Measurements from ENCODE around the gene PRKG1. TPM values are rescaled to one million over a fixed set of nuclear protein-coding genes. Genes with fewer than 3 reads are reported as not detected.

PRKG1 gene
- total and polyA plus RNA-seq, 2 of the 4 experiments (the other 2 are of a cell fraction), result 3.5 to 18.3 TPM

- in situ Hi-C loops (cut with MboI; ENCODE audit: low sequenced_read_pairs), result no loop called here
- Histone ChIP-seq H4K20me1 (ENCODE audit: insufficient read depth, low read length) (no peaks in the 10 kb centered on the region; the same call in 1 of the 2 replicates), H2AFZ (replicated peaks; ENCODE audit: low read length, poor library complexity) (no peak overlapping the region), H2BK15ac (ENCODE audit: low read depth, low read length) (no peak overlapping the region; the same call in 2 of the 3 replicates), H3K4me2 (ENCODE audit: low read depth, low read length) (peak overlapping the region; percentile 61; the same call in 1 of the 2 replicates), H3K27me3 (ENCODE audit: control insufficient read depth, insufficient read depth, low read length) (no peaks in the 10 kb centered on the region), H3K23ac (ENCODE audit: low read depth, low read length) (no peak overlapping the region), H2BK5ac (ENCODE audit: low read depth, low read length, poor library complexity, severe bottlenecking) (peak overlapping the region; percentile 94), H3K27ac (ENCODE audit: insufficient read depth, low read length) (no peak overlapping the region), H3K18ac (ENCODE audit: low read depth, low read length) (peak overlapping the region; percentile 71; the same call in 1 of the 2 replicates), H3K9me1 (ENCODE audit: insufficient read depth, low read length) (peaks cover 2% of the 10 kb centered on the region), H4K5ac (ENCODE audit: low read depth, low read length) (peak overlapping the region; percentile 44; the same call in 1 of the 2 replicates), H4K91ac (ENCODE audit: insufficient read depth, low read depth, low read length) (peak overlapping the region; percentile 79), H2AK5ac (ENCODE audit: low read depth, low read length) (peak overlapping the region; percentile 85; the same call in 1 of the 2 replicates), H3K9me3 (ENCODE audit: control insufficient read depth, insufficient read depth, low read length) (no peaks in the 10 kb centered on the region), H3K36me3 (ENCODE audit: control insufficient read depth, insufficient read depth, low read length) (no peaks in the 10 kb centered on the region), H3K4me1 (ENCODE audit: control insufficient read depth, insufficient read depth, low read length) (peaks cover 19% of the 10 kb centered on the region; the same call in 1 of the 2 replicates), H2BK120ac (ENCODE audit: low read depth, low read length) (peak overlapping the region; percentile 92), H3K4ac (ENCODE audit: low read depth, low read length) (peak overlapping the region; percentile 84), H3K56ac (ENCODE audit: extremely low read depth, insufficient read depth, low read length) (0 out of 2 replicates have a peak overlapping the region, but pooled peaks have one; percentile 50), H3K79me1 (ENCODE audit: low read depth in 1 of 2, low read length in 2 of 2) (peaks cover 26 to 47% of the 10 kb centered on the region in 2 experiments), H3K14ac (replicated peaks; ENCODE audit: low read depth, low read length) (peak overlapping the region; percentile 92; the same call in 1 of the 2 replicates), H2BK20ac (ENCODE audit: low read depth, low read length) (peak overlapping the region; percentile 94), H3K9ac (ENCODE audit: low read depth, low read length) (no peak overlapping the region), H3K4me3 (ENCODE audit: insufficient read depth, low read depth, low read length) (peak overlapping the region; percentile 2; the same call in 1 of the 2 replicates), H2AK9ac (replicated peaks; ENCODE audit: low read depth, low read length, poor library complexity) (no peak overlapping the region), H4K8ac (ENCODE audit: low read depth in 2 of 2, low read length in 2 of 2) (peak overlapping the region; percentile 53 to 85; a peak in 2 of 4 replicates)
- ATAC-seq (ENCODE audit: low read depth) (peak; percentile 76), DNase-seq (peak; percentile 85)
- intact Hi-C loops (cut with micrococcal nuclease), result no loop called here
- POLR2A ChIA-PET (ENCODE audit: unreplicated experiment), result no interaction called here
- CTCF ChIA-PET, result no interaction called here
- no CpG with 5 or more reads among the region's 4 CpGs for WGBS, 2 experiments (ENCODE audit: extremely low coverage in 2 of 2, insufficient read length in 1 of 2)
- TF ChIP-seq MAFK (IDR thresholded peaks at IDR 0.05; ENCODE audit: low read depth, low read length), result 0 out of 2 replicates have a peak, but pooled peaks have one; percentile 8
- TF ChIP-seq, protein P1, sequence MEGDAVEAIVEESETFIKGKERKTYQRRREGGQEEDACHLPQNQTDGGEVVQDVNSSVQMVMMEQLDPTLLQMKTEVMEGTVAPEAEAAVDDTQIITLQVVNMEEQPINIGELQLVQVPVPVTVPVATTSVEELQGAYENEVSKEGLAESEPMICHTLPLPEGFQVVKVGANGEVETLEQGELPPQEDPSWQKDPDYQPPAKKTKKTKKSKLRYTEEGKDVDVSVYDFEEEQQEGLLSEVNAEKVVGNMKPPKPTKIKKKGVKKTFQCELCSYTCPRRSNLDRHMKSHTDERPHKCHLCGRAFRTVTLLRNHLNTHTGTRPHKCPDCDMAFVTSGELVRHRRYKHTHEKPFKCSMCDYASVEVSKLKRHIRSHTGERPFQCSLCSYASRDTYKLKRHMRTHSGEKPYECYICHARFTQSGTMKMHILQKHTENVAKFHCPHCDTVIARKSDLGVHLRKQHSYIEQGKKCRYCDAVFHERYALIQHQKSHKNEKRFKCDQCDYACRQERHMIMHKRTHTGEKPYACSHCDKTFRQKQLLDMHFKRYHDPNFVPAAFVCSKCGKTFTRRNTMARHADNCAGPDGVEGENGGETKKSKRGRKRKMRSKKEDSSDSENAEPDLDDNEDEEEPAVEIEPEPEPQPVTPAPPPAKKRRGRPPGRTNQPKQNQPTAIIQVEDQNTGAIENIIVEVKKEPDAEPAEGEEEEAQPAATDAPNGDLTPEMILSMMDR (conservative IDR thresholded peaks at IDR 0.05; ENCODE audit: low read depth, low read length), result no peak
- TF ChIP-seq FOS (IDR thresholded peaks at IDR 0.05; ENCODE audit: low read depth, low read length), result peak; percentile 61
- dilution Hi-C loops (cut with HindIII; ENCODE audit: low sequenced_read_pairs, unreplicated experiment), result no loop called here
- no TSS peak for BruUV-seq (replicated peaks)
Observed at GRCh38 chr10:51109801-51110533, 35.7 kb downstream of the PRKG1 start.
